Measurements from ENCODE around the gene FBXO42. TPM values are rescaled to one million over a fixed set of nuclear protein-coding genes. Genes with fewer than 3 reads are reported as not detected.

The FBXO42 gene
- total and polyA plus RNA-seq, 2 of the 8 experiments (the other 6 are each of a cell fraction or from before 2014, with no cell fraction given): 15.1 to 17.0 TPM

GRCh38 chr1:16334655-16335340 is 17.5 kb downstream of the FBXO42 start:
- no peak for FAIRE-seq
- WGBS, 2 experiments (ENCODE audit: extremely low coverage in 1 of 2, insufficient coverage in 1 of 2, insufficient read length in 1 of 2, insufficient replicate concordance in 2 of 2, low coverage in 1 of 2, low lambda C conversion rate in 2 of 2, missing lambda C conversion rate in 1 of 2): 94% methylated on average over 7 of the region's 7 CpGs; no CpG with 5 or more reads in 1 of the 2 experiments
- H3K56ac ChIP-seq (replicated peaks; ENCODE audit: insufficient read length, low read depth, low read length): no peak overlapping the region

More at GRCh38 chr1:16334655-16335340, 17.5 kb downstream of the FBXO42 start:
- no peaks in the 10 kb centered on the region for H3K23me2 ChIP-seq (ENCODE audit: low read depth, low read length)
- ChIA-PET POLR2A (ENCODE audit: partially characterized antibody) (interaction anchor here (0.7 kb wide), 1 partner anchor 108 kb away, joined by 3 read pairs; no protein-coding TSS in a partner anchor), CTCF (ENCODE audit: partially characterized antibody) (interaction anchor here (1.2 to 1.3 kb wide), 2 partner anchors 17 to 18 kb away, joined by 3 read pairs; partner anchors contain the start of gene FBXO42)
- H3K23ac ChIP-seq (ENCODE audit: insufficient read length): no peak overlapping the region
- H2AFZ ChIP-seq (ENCODE audit: low read length): no peak overlapping the region
- TF ChIP-seq TAF1 (IDR thresholded peaks at IDR 0.05; ENCODE audit: low read depth, low read length): no peak
- TF ChIP-seq SP1 (IDR thresholded peaks at IDR 0.05; ENCODE audit: low read depth, low read length): no peak
- H4K5ac ChIP-seq (ENCODE audit: insufficient read length, low read depth, low read length): no peak overlapping the region
- no peak overlapping the region for H2BK5ac ChIP-seq (ENCODE audit: low read depth, low read length)
- no peak overlapping the region for H3K4me2 ChIP-seq (ENCODE audit: insufficient read depth in 1 of 2, low read depth in 2 of 2, low read length in 2 of 2)
- no peaks in the 10 kb centered on the region for H3K9me3 ChIP-seq (ENCODE audit: insufficient read depth in 2 of 2, low read depth in 1 of 2, low read length in 1 of 2)
- H3K79me1 ChIP-seq (ENCODE audit: low read depth, low read length): peaks cover 2% of the 10 kb centered on the region; the same call in 1 of the 2 replicates
- peaks cover 0 to 1% of the 10 kb centered on the region in 2 experiments for H4K20me1 ChIP-seq (replicated peaks in 1 of 2; ENCODE audit: control insufficient read depth in 1 of 2, insufficient read depth in 2 of 2, low read length in 2 of 2)
- no peaks in the 10 kb centered on the region for H3K36me3 ChIP-seq (ENCODE audit: control insufficient read depth in 2 of 4, insufficient read depth in 4 of 4, low read length in 3 of 4)
- DNase-seq (ENCODE audit: low read depth in 1 of 2, low spot score in 2 of 2): no peak
- no peak overlapping the region for H4K8ac ChIP-seq (ENCODE audit: extremely low read depth, insufficient read depth, low read length)
- no peak overlapping the region for H2AK5ac ChIP-seq (ENCODE audit: low read depth, low read length)
- H3K27ac ChIP-seq (ENCODE audit: low read depth, low read length): no peak overlapping the region
- no peak overlapping the region for H3K9ac ChIP-seq (replicated peaks in 1 of 4; ENCODE audit: extremely low read depth in 1 of 4, low read depth in 3 of 4, low read length in 3 of 4)
- no peak overlapping the region for H2BK20ac ChIP-seq (ENCODE audit: low read length)
- H2BK15ac ChIP-seq (ENCODE audit: low read length): no peak overlapping the region
- H3K79me2 ChIP-seq (ENCODE audit: control insufficient read depth in 1 of 2, insufficient read depth in 2 of 2, low read length in 2 of 2): peaks cover 0 to 59% of the 10 kb centered on the region in 2 experiments; a peak in 2 of 4 replicates
- no peaks in the 10 kb centered on the region for H3K27me3 ChIP-seq (replicated peaks in 1 of 4; ENCODE audit: control insufficient read depth in 3 of 4, extremely low read depth in 1 of 4, insufficient read depth in 3 of 4, low read length in 3 of 4)
- H3K18ac ChIP-seq (ENCODE audit: extremely low read depth, low read length): no peak overlapping the region
- no peak overlapping the region for H3K4me3 ChIP-seq (ENCODE audit: extremely low read depth in 1 of 4, insufficient read depth in 2 of 4, low read depth in 3 of 4, low read length in 4 of 4)
- H3K14ac ChIP-seq (ENCODE audit: insufficient read length): no peak overlapping the region
- no peak overlapping the region for H2BK120ac ChIP-seq (replicated peaks; ENCODE audit: low read depth, low read length)
- H2BK12ac ChIP-seq (ENCODE audit: low read depth, low read length): no peak overlapping the region
- H4K91ac ChIP-seq (replicated peaks; ENCODE audit: insufficient read length, low read length): no peak overlapping the region
- H3K4ac ChIP-seq (replicated peaks; ENCODE audit: insufficient read length, low read depth, low read length): no peak overlapping the region
- H3K4me1 ChIP-seq (replicated peaks in 1 of 4; ENCODE audit: control insufficient read depth in 3 of 4, insufficient read depth in 4 of 4, low read length in 3 of 4): no peaks in the 10 kb centered on the region
